HEK293 (cell line): ENCODE results near the gene ELOVL4.

Experiments used
- CTCF ChIA-PET: fragments of 350-600 bp; formaldehyde crosslinking; extraction: SDS; loops from one replicate; lab custom pipeline; 2021; ENCODE audit warnings: antibody characterized with exemption; lab: Yijun Ruan, JAX
- POLR2A ChIA-PET: fragments of 300-600 bp; formaldehyde crosslinking; extraction: SDS; loops from one replicate; lab custom pipeline; 2020; ENCODE audit warnings: antibody characterized with exemption, inconsistent platforms; lab: Yijun Ruan, JAX
- H3K27ac ChIP-seq: fragments of 200-500 bp; sonication (Bioruptor generic); 2 replicates; pipeline ENCODE4 v1.5.1; 2014; ENCODE audit warnings: low read depth, low read length, control low read depth, inconsistent platforms; ENCODE audit errors: extremely low read depth
- H3K36me3 ChIP-seq, 2 experiments: fragments of 200-500 bp in 1 of 2; sonication (Bioruptor generic) in 1 of 2; 1 replicate in 1 of 2; 2 replicates in 1 of 2; pipeline ENCODE4 v1.5.1; 2014 to 2017; ENCODE audit warnings: inconsistent platforms in 2 of 2, low read length in 2 of 2; ENCODE audit not compliant: control insufficient read depth in 2 of 2, insufficient read depth in 1 of 2
- H3K4me1 ChIP-seq: fragments of 200-500 bp; sonication (Bioruptor generic); 2 replicates; pipeline ENCODE4 v1.5.1; 2014; ENCODE audit warnings: mild to moderate bottlenecking, low read length, inconsistent platforms; ENCODE audit not compliant: control insufficient read depth, insufficient read depth
- H3K4me3 ChIP-seq: 2 replicates; pipeline ENCODE4 v1.5.1; 2011; ENCODE audit warnings: low read depth, mild to moderate bottlenecking, control low read depth, low read length, moderate library complexity
- H3K9me3 ChIP-seq: fragments of 200-500 bp; sonication (Bioruptor generic); 2 replicates; pipeline ENCODE4 v1.5.1; 2014; ENCODE audit warnings: low read depth, low read length, inconsistent platforms; ENCODE audit not compliant: control insufficient read depth, insufficient read depth
- AEBP2 ChIP-seq: fragments of 450-650 bp; formaldehyde crosslinking; IDR thresholded peaks from 2 replicates; pipeline ENCODE4 v1.5.1; 2016; ENCODE audit warnings: missing biosample characterization, missing genetic modification characterization, borderline replicate concordance
- BCL11B ChIP-seq: fragments of 450-650 bp; formaldehyde crosslinking; IDR thresholded peaks from 2 replicates; pipeline ENCODE4 v1.5.1; 2016; ENCODE audit warnings: low read depth, missing biosample characterization, missing genetic modification characterization
- GLI4 ChIP-seq: fragments of 450-650 bp; formaldehyde crosslinking; IDR thresholded peaks from 2 replicates; pipeline ENCODE4 v1.5.1; 2016; ENCODE audit warnings: missing biosample characterization, missing genetic modification characterization
- HOXD13 ChIP-seq: sonication (generic); formaldehyde crosslinking; IDR thresholded peaks from 2 replicates; pipeline ENCODE4 v1.8.0; 2022; ENCODE audit warnings: missing genetic modification reagents, borderline replicate concordance
- IKZF3 ChIP-seq: fragments of 450-650 bp; IDR thresholded peaks from 2 replicates; pipeline ENCODE4 v1.5.0; 2018; ENCODE audit warnings: missing biosample characterization, mild to moderate bottlenecking, missing genetic modification characterization, moderate library complexity
- KLF1 ChIP-seq: fragments of 450-650 bp; formaldehyde crosslinking; IDR thresholded peaks from 2 replicates; pipeline ENCODE4 v1.5.1; 2016; ENCODE audit warnings: missing biosample characterization, missing genetic modification characterization
- MYNN ChIP-seq: fragments of 450-650 bp; formaldehyde crosslinking; IDR thresholded peaks from 2 replicates; pipeline ENCODE4 v1.5.1; 2016; ENCODE audit warnings: missing biosample characterization, missing genetic modification characterization, borderline replicate concordance
- OSR2 ChIP-seq: fragments of 450-650 bp; formaldehyde crosslinking; IDR thresholded peaks from 2 replicates; pipeline ENCODE4 v1.5.1; 2016; ENCODE audit warnings: missing biosample characterization, missing genetic modification characterization
- PBX3 ChIP-seq: sonication (generic); formaldehyde crosslinking; IDR thresholded peaks from 2 replicates; pipeline ENCODE4 v1.8.1; 2022; ENCODE audit warnings: mild to moderate bottlenecking, moderate library complexity, missing genetic modification reagents
- PRDM4 ChIP-seq: fragments of 450-650 bp; formaldehyde crosslinking; IDR thresholded peaks from 2 replicates; pipeline ENCODE4 v1.5.1; 2017; ENCODE audit warnings: missing biosample characterization, missing genetic modification characterization
- PRDM6 ChIP-seq: fragments of 450-650 bp; formaldehyde crosslinking; IDR thresholded peaks from 2 replicates; pipeline ENCODE4 v1.5.1; 2017; ENCODE audit warnings: missing biosample characterization, missing genetic modification characterization
- SCRT2 ChIP-seq: fragments of 450-650 bp; formaldehyde crosslinking; IDR thresholded peaks from 2 replicates; pipeline ENCODE4 v1.5.1; 2016; ENCODE audit warnings: missing biosample characterization, missing genetic modification characterization
- ZIC2 ChIP-seq: fragments of 450-650 bp; formaldehyde crosslinking; IDR thresholded peaks from 2 replicates; pipeline ENCODE4 v1.5.1; 2016; ENCODE audit warnings: missing biosample characterization, missing genetic modification characterization
- ZNF174 ChIP-seq: fragments of 450-650 bp; formaldehyde crosslinking; IDR thresholded peaks from 2 replicates; pipeline ENCODE4 v1.5.0; 2017; ENCODE audit warnings: missing biosample characterization, mild to moderate bottlenecking, missing genetic modification characterization
- ZNF18 ChIP-seq: fragments of 450-650 bp; formaldehyde crosslinking; IDR thresholded peaks from 2 replicates; pipeline ENCODE4 v1.5.1; 2016; ENCODE audit warnings: missing biosample characterization, missing genetic modification characterization
- ZNF362 ChIP-seq: fragments of 450-650 bp; formaldehyde crosslinking; IDR thresholded peaks from 2 replicates; pipeline ENCODE4 v1.5.1; 2016; ENCODE audit warnings: missing biosample characterization, missing genetic modification characterization
- ZNF416 ChIP-seq: fragments of 450-650 bp; formaldehyde crosslinking; IDR thresholded peaks from 2 replicates; pipeline ENCODE4 v1.5.1; 2016; ENCODE audit warnings: missing biosample characterization, missing genetic modification characterization
- ZNF426 ChIP-seq: fragments of 450-650 bp; formaldehyde crosslinking; IDR thresholded peaks from 2 replicates; pipeline ENCODE4 v1.5.1; 2017; ENCODE audit warnings: missing biosample characterization, missing genetic modification characterization, mild to moderate bottlenecking, inconsistent platforms, moderate library complexity
- ZNF580 ChIP-seq: fragments of 450-650 bp; formaldehyde crosslinking; IDR thresholded peaks from 2 replicates; pipeline ENCODE4 v1.5.1; 2016; ENCODE audit warnings: missing biosample characterization, missing genetic modification characterization
- ZNF654 ChIP-seq: fragments of 450-650 bp; formaldehyde crosslinking; IDR thresholded peaks from 2 replicates; pipeline ENCODE4 v1.5.1; 2016; ENCODE audit warnings: low read depth, missing biosample characterization, missing genetic modification characterization
- ZNF670 ChIP-seq: fragments of 450-650 bp; formaldehyde crosslinking; IDR thresholded peaks from 2 replicates; pipeline ENCODE4 v1.5.1; 2016; ENCODE audit warnings: missing biosample characterization, missing genetic modification characterization, low read depth

The ELOVL4 gene

GRCh38 chr6:79872303-79872702, 75.0 kb downstream of the ELOVL4 start:
- POLR2A ChIA-PET = no interaction called here
- CTCF ChIA-PET = interaction anchor here (0.9 to 1.1 kb wide), 2 partner anchors 9 to 40 kb away, joined by 3 read pairs; no protein-coding TSS in a partner anchor

GRCh38 chr6:79869600-79870084, 77.7 kb downstream of the ELOVL4 start:
- Histone ChIP-seq H3K27ac (no peak overlapping the region), H3K9me3 (no peaks in the 10 kb centered on the region), H3K36me3 (no peaks in the 10 kb centered on the region), H3K4me3 (no peak overlapping the region), H3K4me1 (no peaks in the 10 kb centered on the region)
- ChIA-PET POLR2A (interaction anchor here (1.0 kb wide), 1 partner anchor 77 kb away, joined by 3 read pairs; no protein-coding TSS in a partner anchor), CTCF (interaction anchor here (0.6 to 3.3 kb wide), 46 partner anchors 9 to 1098 kb away, joined by 3 to 47 read pairs (median 4); partner anchors contain the start of gene TTK)
- TF ChIP-seq ZNF174 (tag by site-specific recombination) (no peak), ZNF416 (tag by site-specific recombination) (no peak), KLF1 (tag by site-specific recombination) (no peak), PRDM4 (tag by site-specific recombination) (no peak), ZNF362 (no peak), ZNF580 (tag by site-specific recombination) (no peak), PRDM6 (tag by site-specific recombination) (no peak), ZNF654 (tag by site-specific recombination) (peak; percentile 34; the same call in 1 of the 2 replicates), MYNN (tag by site-specific recombination) (no peak), GLI4 (no peak), BCL11B (tag by site-specific recombination) (no peak), ZNF426 (tag by site-specific recombination) (no peak), OSR2 (tag by site-specific recombination) (no peak), HOXD13 (CRISPR knock-in tag) (no peak), ZIC2 (tag by site-specific recombination) (peak; percentile 69), ZNF670 (tag by site-specific recombination) (no peak)

More at GRCh38 chr6:79872303-79872702, 75.0 kb downstream of the ELOVL4 start:
- TF ChIP-seq ZNF18 (tag by site-specific recombination) (no peak), SCRT2 (tag by site-specific recombination) (no peak), AEBP2 (tag by site-specific recombination) (no peak), PBX3 (CRISPR knock-in tag) (no peak), IKZF3 (tag by site-specific recombination) (no peak)
- Histone ChIP-seq H3K9me3 (no peaks in the 10 kb centered on the region), H3K4me1 (no peaks in the 10 kb centered on the region), H3K27ac (no peak overlapping the region), H3K4me3 (no peak overlapping the region), H3K36me3 (no peaks in the 10 kb centered on the region)
